ENCODE results near the gene CD101.

Gene CD101

DNA sequence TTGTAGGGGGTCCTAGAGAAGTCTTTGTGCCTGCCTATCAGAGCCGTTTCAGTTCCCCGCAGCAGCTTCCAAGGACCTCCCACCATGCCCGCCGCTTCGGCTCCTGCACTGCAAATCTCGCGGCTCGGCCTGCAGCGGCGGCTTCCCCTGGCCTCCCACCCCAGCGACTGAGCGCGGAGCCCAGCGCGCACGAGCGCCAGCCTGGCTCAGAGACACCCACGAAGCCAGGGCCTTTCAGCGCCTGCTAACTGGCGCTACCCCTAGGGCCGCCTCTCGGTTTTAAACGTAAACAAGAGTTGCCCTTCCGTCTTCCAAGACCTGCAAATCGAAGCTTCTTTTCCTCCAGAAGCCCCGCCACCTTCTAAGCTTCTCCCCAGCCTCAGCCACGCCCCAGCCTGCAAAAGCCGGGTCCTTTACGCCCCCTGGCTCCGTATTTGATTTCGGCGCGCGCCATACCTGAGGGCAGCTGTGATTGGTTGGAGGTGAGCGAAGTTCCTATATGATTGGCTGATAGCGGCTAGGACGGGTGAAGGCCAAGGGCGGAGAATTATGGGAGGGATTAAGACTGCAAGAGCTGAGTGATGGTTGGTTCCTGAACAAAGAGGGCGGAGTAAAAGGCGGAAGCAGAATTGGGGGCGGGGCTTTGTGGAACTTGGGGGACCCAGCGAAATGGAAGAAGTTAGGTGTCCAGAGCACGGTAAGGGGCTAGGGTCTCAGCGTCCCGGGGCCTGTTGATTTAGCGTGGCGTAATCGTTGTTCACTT, 58.3 kb downstream of the CD101 start, which contains the start of gene TTF2:
TSS of gene TTF2 (plus strand) at position 649 of the 763 bp plus-strand sequence. CDS start at position 670, 21 bp downstream.
- DNase-seq, result peak; percentile 99

DNA sequence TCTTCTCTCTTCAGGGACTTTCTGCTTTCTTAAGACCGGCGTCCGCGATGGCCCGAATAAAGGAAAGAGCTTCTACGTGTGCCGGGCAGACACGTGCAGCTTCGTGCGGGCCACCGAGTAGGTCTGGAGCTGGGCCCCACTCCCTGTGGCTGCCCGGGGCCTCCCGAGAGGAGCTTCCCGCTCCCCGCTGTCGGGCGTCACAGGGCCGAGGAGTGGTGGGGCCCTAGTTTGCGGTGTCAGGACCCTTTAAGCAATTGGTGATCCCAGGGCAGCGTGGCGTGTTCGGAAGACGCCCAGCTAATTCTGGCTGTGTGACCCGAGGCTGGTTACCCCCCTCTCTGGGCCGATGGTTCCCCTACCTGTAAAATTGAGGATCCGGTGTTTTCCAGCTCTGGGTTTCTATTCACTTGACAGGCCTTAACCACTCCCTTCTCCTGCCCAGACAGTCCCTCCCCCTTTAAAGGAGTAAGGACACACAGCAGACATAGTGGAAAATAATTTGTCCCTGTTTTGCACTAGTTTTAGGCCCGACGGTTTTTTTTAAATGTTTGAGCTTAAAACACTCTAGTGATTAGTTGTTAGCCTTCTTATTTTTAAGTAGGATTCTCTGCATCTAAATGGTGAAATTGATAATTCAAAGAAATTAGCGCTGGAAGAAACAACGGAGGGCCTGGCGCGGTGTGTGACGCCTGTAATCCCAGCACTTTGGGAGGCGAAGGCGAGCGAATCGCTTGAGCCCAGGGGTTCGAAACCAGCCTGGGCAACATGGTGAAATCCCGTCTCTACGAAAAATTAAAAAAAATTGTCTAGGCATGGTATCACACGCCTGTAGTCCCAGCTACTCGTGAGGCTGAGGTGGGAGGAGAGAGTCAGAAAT, 59.1 kb downstream of the CD101 start:
- peak; percentile 57 for DNase-seq

DNA sequence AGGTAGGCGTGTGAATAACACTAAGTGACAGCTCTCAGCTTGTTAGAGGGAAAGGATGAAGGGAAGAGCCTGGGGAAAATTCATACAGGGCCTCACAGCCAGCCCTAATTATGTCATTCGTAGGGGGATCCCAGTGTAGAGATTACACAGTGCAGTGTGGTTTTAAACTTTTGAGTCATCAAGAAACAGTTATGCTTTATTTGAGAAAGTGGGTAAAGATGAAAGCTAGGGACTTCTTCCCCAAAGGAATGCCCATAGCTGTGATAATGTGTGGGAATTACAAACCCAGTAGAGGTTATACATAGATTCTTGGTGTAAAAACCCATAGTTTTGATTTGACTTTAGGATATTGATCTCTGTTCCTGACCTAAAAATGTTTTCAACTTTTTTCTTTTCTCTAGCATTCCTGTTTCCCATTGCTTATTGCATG, 60.4 kb downstream of the CD101 start:
- DNase-seq, result peak; percentile 75

DNA sequence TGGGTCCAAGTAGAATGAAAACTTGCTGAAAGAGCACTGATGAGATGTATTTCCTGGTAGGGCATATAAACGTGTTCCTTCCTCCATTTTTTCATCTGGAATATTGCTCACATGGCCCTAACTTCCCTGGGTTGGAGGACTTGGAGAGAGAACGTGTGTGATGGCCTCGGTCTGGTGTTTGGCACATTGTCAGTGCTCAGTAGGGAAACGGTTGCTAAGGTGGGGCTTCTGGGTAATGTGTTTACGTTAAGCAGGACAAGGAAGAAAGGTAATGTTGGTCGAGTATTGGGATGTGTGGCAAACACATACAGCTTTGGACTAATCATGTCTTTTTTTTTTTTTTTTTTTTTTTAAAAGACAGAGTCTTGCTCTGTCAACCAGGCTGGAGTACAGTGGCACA, 64.8 kb downstream of the CD101 start:
- no peak for DNase-seq

DNA sequence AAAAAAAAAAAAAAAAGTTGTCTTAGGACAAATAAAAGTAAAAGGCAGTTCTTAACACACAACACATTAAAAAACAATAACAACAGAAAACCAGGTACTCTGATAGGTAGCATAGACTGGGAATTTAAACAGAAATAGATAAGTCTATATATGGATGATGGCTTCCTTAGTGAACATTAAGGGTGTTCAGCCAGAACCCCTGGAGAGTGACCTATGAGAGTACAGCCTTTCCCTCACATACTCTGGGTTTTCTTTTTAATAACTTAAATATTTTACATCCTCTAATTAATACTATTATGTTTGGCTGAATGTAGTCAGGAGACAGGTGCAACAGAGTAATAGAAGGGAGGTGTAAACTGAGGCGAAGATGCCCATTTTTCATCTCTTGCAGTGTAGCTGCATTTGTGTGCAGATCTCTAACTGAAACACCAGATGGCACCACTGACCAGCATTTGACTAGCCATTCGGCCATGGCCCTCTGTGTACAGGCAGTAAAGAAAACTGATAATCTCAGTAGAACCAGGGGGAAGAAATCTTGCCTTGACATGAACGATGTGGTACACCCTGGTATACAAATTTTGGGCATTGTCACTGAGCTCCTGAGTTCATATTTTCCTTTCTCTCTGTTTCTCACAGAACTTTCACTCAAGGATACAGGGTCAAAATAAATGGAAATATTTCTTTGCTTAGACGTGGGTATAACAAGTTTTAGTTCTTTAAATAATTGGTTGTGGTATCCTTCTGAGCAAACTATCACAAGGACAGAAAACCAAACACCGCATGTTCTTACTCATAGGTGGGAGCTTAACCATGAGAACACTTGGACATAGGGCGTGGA, 66.2 kb downstream of the CD101 start:
- DNase-seq, result peak; percentile 66

DNA sequence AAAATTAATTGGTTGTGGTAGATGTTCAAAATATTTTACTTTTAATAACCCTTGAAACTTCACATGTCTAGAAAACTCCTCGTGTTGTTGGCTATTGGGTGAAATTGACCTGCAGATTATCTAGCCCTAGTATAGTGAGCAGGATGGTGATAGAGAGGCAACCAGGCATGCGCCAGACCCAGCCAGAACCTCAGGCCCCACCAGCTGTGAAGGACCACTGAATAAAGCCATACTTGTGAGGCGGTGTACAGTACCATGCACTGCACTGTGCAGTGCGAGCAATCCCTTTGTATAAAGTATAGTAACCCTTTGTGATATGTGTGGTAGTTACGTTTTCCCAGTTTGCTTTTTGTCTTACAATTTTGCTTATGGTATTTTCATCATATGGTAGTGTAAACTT, 67.0 kb downstream of the CD101 start:
- DNase-seq, result no peak

DNA sequence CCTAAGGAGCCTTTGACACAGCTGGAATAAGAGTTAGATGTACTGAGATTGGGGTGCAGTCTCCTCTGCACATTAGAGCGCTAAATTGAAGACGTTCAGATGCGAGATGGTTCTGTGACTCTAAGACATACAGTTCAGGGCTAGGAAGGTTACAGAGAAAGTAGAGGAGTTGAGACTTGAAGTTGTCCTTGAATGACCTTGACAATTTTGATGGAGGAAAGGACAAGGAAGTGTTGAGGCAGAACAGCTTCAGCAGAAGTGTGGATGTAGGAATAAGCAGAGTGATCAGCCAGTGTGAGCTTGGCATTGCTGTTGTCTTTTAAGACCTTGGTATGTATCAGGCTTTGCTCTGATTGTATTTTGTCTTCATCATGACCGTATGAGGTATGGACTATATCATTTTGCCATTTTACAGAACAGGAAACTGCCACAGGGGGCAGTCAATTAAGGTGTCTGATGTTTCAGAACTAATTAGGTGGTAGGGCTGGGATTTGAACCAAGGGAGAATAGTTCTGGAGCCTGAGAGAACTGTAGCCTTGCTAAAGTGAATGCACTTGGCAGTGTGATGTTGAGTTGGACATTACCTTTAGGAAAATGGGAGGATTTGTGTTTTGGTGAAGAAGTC, 67.8 kb downstream of the CD101 start:
- DNase-seq, result no peak

DNA sequence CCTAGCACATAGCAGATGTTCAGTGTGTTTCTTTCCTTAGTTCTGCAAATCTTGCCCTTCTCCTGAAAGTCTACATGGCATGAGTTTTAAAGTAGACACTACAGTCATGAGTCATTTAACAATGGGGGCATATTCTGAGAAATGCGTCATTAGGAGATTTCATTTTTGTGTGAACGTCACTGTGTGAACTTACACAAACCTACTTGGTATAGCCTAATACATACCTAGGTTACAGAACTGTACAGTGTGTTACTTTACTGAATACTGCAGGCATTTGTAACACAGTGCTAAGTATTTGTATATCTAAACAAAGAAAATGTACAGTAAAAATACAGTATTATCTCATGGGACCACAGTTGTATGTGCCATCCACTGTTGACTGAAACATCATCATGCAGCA, 68.6 kb downstream of the CD101 start:
- no peak for DNase-seq

DNA sequence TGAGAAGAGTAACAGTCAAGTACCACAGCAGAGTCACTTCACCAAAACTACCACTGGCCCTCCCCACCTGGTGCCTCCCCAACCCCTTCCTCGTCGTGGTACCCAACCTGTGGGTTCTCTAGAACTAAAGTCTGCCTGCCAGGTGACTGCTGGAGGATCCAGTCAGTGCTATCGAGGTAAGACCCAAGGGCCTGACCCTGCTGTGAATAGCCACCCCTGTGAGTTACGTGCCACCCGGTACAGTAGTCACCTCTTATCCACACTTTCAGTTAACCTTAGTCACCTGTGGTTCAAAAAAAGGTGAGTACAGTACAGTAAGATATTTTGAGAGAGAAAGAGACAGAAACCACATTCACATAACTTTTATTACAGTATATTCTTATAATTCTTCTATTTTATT, 75.1 kb downstream of the CD101 start:
- DNase-seq, result no peak

DNA sequence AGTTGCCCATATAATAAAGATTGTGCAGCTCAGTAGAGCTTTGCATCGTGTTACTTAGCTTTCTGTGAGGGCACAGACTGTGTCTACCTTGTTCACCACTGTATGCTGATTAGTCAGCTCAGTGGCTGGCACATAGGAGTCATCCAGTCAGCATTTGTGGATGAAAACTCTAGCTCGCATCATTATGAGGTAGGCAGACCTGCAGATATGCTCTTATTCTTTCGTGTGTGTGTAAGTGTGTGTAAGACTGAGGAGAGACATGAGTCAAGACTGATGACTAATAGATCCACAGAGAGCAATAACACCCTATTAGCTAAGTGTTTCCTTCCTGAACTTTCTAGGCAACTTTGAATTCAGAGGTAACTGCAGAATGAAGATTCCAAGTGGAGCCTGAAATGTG, 75.7 kb downstream of the CD101 start:
- no peak for DNase-seq

DNA sequence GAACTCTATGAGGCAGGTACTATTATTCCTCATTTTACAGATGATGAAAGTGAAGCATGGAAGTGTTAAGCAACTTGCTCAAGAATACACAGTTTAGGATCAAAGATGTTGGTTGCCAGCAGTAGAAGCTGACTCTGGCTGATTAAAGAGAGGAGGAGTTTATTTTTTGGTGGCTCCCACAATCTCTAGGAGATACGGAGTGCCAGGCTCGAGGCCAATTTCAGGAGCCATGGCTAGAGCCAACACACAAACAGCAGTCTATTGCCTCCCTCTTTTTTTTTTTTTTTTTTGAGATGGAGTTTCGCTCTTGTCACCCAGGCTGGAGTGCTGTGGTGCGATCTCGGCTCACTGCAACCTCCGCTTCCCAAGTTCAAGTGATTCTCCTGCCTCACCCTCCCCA, 78.2 kb downstream of the CD101 start:
- no peak for DNase-seq

DNA sequence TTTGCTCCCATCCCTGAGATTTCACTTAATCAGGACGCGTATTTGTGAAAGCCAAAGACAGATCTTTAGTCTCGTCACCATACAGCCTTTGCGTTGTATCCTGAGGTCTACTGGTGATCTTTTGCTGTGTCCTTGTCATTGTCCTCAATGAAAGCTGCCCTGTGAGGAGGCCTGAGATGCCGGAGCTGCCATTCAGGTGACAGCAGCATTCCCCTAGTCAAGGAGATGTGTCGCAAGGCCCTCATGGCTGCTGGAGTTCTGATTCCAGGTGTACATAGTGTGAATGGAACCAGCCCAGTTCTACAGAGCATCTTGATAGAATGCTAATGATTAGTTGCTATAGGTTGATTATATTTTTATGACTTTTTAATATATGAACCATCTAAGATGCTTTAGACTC, 82.7 kb downstream of the CD101 start:
- DNase-seq, result no peak

Measured in OCI-M1 (cell line).